Ishikawa (cell line): Measurements from ENCODE around the gene PTPA.

Experiments used
- CEBPB ChIP-seq: IDR thresholded peaks from 2 replicates; pipeline ENCODE4 v1.6.1; 2012
- CREB1 ChIP-seq: IDR thresholded peaks from 2 replicates; pipeline ENCODE4 v1.6.1; 2012; ENCODE audit warnings: low read depth
- EGR1 ChIP-seq: IDR thresholded peaks from 2 replicates; pipeline ENCODE4 v1.6.1; 2012
- EP300 ChIP-seq: IDR thresholded peaks from 2 replicates; pipeline ENCODE4 v1.6.1; 2012; ENCODE audit warnings: borderline replicate concordance
- FOXM1 ChIP-seq: IDR thresholded peaks from 2 replicates; pipeline ENCODE4 v1.6.1; 2012; ENCODE audit warnings: low read depth, borderline replicate concordance
- NFIC ChIP-seq: IDR thresholded peaks from 2 replicates; pipeline ENCODE4 v1.6.1; 2012
- RAD21 ChIP-seq: IDR thresholded peaks from 2 replicates; pipeline ENCODE4 v1.6.1; 2012; ENCODE audit warnings: low read depth
- TAF1 ChIP-seq: IDR thresholded peaks from 2 replicates; pipeline ENCODE4 v1.6.1; 2012; ENCODE audit warnings: low read depth, mild to moderate bottlenecking
- TCF12 ChIP-seq: IDR thresholded peaks from 2 replicates; pipeline ENCODE4 v1.6.1; 2012; ENCODE audit warnings: low read depth
- TEAD4 ChIP-seq: IDR thresholded peaks from 2 replicates; pipeline ENCODE4 v1.6.1; 2012
- YY1 ChIP-seq: IDR thresholded peaks from 2 replicates; pipeline ENCODE4 v1.6.1; 2012; ENCODE audit warnings: low read depth
- ZBTB7A ChIP-seq: IDR thresholded peaks from 2 replicates; pipeline ENCODE4 v1.6.1; 2012; ENCODE audit warnings: low read depth
- TF ChIP-seq, protein P1 (sequence below): IDR thresholded peaks from 2 replicates; pipeline ENCODE4 v1.6.1; 2012; ENCODE audit warnings: low read depth, mild to moderate bottlenecking
- TF ChIP-seq, protein P2 (sequence below): IDR thresholded peaks from 2 replicates; pipeline ENCODE4 v1.6.1; 2012
- TF ChIP-seq, protein P3 (sequence below): IDR thresholded peaks from 2 replicates; pipeline ENCODE4 v1.6.1; 2012

Gene PTPA

DNA sequence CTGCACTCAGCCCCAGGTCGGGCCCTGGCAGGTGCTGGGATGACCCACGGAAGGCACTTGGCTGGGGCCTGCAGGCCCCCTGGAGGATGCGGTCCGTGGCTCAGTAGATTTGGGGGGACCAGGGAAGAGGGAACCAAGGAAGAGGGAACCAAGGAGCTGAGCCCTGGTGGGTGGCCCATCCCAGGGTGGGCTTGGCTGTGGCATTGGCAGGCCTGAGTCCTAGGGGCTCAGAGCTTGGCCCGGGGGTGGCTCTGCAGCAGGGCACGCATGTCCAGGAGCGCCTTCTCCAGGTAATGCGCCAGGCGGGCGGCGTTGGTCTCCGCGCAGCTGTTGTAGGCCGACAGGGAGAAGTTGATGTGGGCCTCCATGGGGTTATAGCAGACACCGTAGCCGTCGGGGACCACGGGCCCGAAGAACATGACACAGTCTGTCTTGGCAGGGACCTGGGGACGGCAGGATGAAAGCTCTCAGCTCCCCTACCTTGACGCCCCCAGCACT is 16.0 kb upstream of the PTPA start:
- TF ChIP-seq, protein P1, sequence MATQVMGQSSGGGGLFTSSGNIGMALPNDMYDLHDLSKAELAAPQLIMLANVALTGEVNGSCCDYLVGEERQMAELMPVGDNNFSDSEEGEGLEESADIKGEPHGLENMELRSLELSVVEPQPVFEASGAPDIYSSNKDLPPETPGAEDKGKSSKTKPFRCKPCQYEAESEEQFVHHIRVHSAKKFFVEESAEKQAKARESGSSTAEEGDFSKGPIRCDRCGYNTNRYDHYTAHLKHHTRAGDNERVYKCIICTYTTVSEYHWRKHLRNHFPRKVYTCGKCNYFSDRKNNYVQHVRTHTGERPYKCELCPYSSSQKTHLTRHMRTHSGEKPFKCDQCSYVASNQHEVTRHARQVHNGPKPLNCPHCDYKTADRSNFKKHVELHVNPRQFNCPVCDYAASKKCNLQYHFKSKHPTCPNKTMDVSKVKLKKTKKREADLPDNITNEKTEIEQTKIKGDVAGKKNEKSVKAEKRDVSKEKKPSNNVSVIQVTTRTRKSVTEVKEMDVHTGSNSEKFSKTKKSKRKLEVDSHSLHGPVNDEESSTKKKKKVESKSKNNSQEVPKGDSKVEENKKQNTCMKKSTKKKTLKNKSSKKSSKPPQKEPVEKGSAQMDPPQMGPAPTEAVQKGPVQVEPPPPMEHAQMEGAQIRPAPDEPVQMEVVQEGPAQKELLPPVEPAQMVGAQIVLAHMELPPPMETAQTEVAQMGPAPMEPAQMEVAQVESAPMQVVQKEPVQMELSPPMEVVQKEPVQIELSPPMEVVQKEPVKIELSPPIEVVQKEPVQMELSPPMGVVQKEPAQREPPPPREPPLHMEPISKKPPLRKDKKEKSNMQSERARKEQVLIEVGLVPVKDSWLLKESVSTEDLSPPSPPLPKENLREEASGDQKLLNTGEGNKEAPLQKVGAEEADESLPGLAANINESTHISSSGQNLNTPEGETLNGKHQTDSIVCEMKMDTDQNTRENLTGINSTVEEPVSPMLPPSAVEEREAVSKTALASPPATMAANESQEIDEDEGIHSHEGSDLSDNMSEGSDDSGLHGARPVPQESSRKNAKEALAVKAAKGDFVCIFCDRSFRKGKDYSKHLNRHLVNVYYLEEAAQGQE, result no peak
- TF ChIP-seq, protein P2, sequence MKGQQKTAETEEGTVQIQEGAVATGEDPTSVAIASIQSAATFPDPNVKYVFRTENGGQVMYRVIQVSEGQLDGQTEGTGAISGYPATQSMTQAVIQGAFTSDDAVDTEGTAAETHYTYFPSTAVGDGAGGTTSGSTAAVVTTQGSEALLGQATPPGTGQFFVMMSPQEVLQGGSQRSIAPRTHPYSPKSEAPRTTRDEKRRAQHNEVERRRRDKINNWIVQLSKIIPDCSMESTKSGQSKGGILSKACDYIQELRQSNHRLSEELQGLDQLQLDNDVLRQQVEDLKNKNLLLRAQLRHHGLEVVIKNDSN, result no peak
- TF ChIP-seq YY1, result no peak
- no peak for TF ChIP-seq EGR1
- TF ChIP-seq TEAD4, result no peak
- no peak for TF ChIP-seq CEBPB
- no peak for TF ChIP-seq TAF1
- no peak for TF ChIP-seq RAD21
- TF ChIP-seq FOXM1, result no peak
- TF ChIP-seq, protein P3, sequence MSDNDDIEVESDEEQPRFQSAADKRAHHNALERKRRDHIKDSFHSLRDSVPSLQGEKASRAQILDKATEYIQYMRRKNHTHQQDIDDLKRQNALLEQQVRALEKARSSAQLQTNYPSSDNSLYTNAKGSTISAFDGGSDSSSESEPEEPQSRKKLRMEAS, result no peak
- TF ChIP-seq ZBTB7A, result no peak
- TF ChIP-seq EP300, result no peak
- TF ChIP-seq TCF12, result no peak
- TF ChIP-seq NFIC, result no peak
- TF ChIP-seq CREB1, result no peak

DNA sequence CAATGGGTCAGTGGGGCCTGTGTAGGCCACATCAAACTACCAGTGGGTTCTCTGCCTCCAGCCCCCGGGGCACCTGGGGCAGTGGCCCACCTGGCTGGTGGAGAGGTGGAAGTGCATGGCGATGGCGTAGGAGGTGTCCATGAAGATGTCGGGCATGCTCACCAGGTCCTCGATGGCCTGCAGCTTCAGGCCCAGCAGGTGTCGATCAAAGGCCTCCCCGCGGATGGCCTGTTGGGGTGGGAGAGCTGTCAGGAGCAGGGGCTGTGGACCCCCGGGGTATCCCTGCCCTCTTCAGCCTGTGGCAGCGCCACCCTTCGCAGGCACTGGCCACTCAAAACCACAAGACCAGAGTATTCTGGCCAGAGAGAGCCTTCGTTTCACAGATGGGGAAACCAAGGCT is 15.3 kb upstream of the PTPA start:
- TF ChIP-seq EGR1, result no peak
- TF ChIP-seq, protein P1, result no peak
- no peak for TF ChIP-seq CEBPB
- no peak for TF ChIP-seq TCF12
- no peak for TF ChIP-seq NFIC
- TF ChIP-seq RAD21, result no peak
- TF ChIP-seq CREB1, result no peak
- TF ChIP-seq EP300, result no peak
- no peak for TF ChIP-seq TAF1
- no peak for TF ChIP-seq YY1
- TF ChIP-seq TEAD4, result no peak
- no peak for TF ChIP-seq FOXM1
- TF ChIP-seq ZBTB7A, result no peak
- TF ChIP-seq, protein P3, result no peak
- TF ChIP-seq, protein P2, result no peak

DNA sequence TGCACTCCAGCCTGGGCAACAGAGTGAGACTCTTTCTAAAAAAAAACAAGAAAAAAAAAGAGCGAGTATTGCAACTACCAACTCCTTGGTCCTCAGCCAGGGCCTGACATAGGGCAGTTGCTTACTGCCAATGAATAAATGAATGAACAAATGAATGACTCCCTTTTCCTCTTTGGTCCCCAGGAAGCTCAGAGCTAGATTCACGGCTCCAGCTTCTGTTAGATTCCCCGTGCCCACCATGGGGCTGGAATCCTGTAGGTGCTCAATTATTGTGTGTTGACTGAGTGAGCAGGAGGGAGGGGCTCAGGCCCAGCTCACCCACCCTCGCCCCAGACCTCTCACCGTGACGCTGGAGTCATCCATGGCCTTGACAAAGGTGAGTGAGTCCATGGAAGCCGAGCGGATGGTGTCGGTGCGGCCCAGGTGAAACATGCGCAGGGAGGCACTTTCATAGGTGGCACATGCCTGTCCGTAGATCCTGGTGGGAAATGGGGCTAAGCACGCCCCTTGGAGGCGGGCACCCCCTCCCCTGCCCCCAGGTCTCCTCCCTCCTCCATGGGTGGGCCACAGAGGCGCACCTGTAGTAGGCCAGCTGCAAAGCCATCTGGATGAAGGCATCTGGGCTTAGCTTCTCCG is 13.4 kb upstream of the PTPA start:
- TF ChIP-seq ZBTB7A (no peak), CREB1 (no peak), RAD21 (no peak), CEBPB (no peak), TCF12 (no peak), TAF1 (no peak), NFIC (no peak), YY1 (no peak), FOXM1 (no peak), EP300 (no peak), EGR1 (no peak), TEAD4 (no peak)
- TF ChIP-seq, protein P3, result no peak
- TF ChIP-seq, protein P1, result no peak
- TF ChIP-seq, protein P2, result no peak
